HEK293T (cell line): ENCODE results near the gene ANAPC16.

ENCODE experiments used
- BHLHE40 ChIP-seq: fragments of 450-650 bp; IDR thresholded peaks from 2 replicates; pipeline ENCODE4 v1.6.1; 2016; ENCODE audit warnings: mild to moderate bottlenecking, moderate library complexity, borderline replicate concordance
- ELF4 ChIP-seq: fragments of 450-650 bp; IDR thresholded peaks from 2 replicates; pipeline ENCODE4 v1.6.1; 2017; ENCODE audit warnings: antibody characterized with exemption
- FOXA1 ChIP-seq: fragments of 450-650 bp; IDR thresholded peaks from 2 replicates; pipeline ENCODE4 v1.6.1; 2016; ENCODE audit warnings: mild to moderate bottlenecking
- FOXK2 ChIP-seq: fragments of 450-650 bp; IDR thresholded peaks from 2 replicates; pipeline ENCODE4 v1.6.1; 2016; ENCODE audit warnings: mild to moderate bottlenecking
- FOXM1 ChIP-seq: fragments of 450-650 bp; IDR thresholded peaks from 2 replicates; pipeline ENCODE4 v1.6.1; 2017; ENCODE audit warnings: mild to moderate bottlenecking, borderline replicate concordance
- L3MBTL2 ChIP-seq: fragments of 450-650 bp; conservative IDR thresholded peaks from 2 replicates; pipeline ENCODE4 v1.6.1; 2016; ENCODE audit warnings: mild to moderate bottlenecking
- NFRKB ChIP-seq: fragments of 450-650 bp; IDR thresholded peaks from 2 replicates; pipeline ENCODE4 v1.6.1; 2016; ENCODE audit warnings: mild to moderate bottlenecking, moderate library complexity
- PKNOX1 ChIP-seq: fragments of 450-650 bp; IDR thresholded peaks from 2 replicates; pipeline ENCODE4 v1.6.1; 2016
- SP1 ChIP-seq: fragments of 450-650 bp; IDR thresholded peaks from 2 replicates; pipeline ENCODE4 v1.6.1; 2017
- SUZ12 ChIP-seq: fragments of 450-650 bp; IDR thresholded peaks from 2 replicates; pipeline ENCODE4 v1.6.1; 2016; ENCODE audit warnings: mild to moderate bottlenecking
- TARDBP ChIP-seq: fragments of 450-650 bp; IDR thresholded peaks from 2 replicates; pipeline ENCODE4 v1.6.1; 2016
- ZNF384 ChIP-seq: fragments of 450-650 bp; IDR thresholded peaks from 2 replicates; pipeline ENCODE4 v1.6.1; 2016

- TF ChIP-seq ELF4, result no peak
- no peak for TF ChIP-seq FOXA1
- TF ChIP-seq PKNOX1, result no peak
- TF ChIP-seq TARDBP, result no peak
- no peak for TF ChIP-seq FOXK2
- TF ChIP-seq ZNF384, result no peak
- TF ChIP-seq SUZ12, result no peak
- TF ChIP-seq L3MBTL2, result no peak
- no peak for TF ChIP-seq BHLHE40
- TF ChIP-seq NFRKB, result no peak
- no peak for TF ChIP-seq FOXM1
- TF ChIP-seq SP1, result no peak
Measured at GRCh38 chr10:72171175-72171630, 44.6 kb upstream of the ANAPC16 start.
